ENCODE data around the gene TWF2.
"Not testable (repeated sequence)": the region's sequence is repeated elsewhere in the genome, so short reads cannot be mapped to it uniquely, and the experiment has no call there.

Gene TWF2

DNA sequence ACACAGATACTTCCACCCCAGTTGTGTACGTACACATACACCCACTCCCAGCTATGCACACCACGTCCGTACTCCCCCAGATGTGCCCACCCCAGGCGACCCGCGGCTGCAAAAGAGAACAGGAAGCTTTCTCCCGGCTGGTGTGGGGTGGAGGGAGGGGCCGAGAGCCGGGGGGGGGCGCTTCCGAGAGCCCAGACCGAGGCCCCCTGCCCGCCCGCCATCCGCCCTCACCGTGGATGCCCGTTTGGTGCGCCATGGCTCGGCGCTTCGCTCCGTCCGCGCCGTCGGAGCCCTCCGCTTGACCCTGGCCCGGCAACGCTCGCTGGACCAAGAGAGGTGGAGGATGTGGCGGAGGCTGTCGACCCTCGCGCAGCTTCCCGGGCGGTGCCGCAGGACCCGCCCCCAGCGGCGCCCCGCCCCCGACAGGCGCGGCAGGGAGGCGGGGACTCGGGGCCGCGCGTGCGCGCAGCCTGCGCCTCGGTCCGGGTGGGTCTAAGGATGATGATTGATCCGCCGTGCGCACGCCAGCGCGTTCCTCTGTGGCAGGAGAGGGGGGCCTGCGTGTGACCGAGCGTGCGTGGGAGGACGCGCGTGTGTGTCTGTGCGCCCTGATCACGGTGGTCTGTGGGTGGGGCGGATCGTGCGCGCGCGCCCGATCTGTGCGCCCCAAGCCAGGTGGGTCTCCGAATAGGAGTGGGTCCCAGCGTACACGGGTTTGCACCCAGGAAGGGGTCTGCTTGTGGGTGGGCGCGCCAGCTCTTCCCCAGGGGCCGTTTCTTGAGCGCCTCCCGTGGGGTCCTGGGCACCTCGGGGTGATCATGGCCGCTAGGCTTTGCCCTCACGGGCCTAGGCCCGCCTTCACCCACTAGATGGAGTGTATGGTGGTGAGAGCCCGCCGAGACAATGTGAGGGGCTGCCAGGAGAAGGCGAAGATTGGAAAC, at the start of gene TWF2:
TWF2 (minus strand) TSS at position 398 of the 941 bp plus-strand sequence; CDS start at position 256, 142 bp downstream.
- no peak for DNase-seq

DNA sequence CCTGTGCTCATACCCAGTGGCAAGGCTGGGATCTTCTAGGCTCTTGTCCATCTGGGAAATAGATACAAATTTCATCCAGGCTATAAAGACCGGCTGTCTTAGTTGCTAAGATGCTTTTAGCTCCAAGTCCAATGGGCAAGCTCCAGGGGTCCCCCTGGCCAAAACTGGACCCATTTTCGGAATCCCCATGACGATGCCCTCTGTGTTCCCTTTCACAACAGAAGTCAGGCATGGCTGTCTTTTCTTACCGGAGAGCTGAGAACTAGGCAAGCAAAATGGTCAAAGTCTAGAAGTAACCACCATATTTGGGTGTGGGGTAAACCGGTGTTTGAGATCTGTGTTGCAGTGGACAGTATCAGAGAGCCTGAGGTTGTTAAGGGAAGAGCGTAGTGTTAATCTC, 49.7 kb upstream of the TWF2 start:
- DNase-seq, result no peak

DNA sequence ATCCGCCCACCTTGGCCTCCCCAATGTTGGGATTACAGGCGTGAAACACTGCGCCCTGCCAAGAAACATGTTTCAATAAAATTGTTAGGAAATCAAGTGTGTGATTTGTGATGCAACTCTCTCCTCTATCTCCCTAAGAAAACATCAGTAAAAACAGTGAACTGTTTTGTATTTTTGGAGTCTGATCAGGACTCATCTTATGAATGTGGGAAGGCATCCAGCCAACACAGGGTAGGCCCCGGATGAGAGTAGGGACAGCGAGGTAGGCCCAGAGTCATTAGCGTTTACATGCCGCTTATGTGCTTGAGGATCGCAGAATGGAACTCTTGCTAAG, 47.8 kb upstream of the TWF2 start:
- DNase-seq, result no peak

DNA sequence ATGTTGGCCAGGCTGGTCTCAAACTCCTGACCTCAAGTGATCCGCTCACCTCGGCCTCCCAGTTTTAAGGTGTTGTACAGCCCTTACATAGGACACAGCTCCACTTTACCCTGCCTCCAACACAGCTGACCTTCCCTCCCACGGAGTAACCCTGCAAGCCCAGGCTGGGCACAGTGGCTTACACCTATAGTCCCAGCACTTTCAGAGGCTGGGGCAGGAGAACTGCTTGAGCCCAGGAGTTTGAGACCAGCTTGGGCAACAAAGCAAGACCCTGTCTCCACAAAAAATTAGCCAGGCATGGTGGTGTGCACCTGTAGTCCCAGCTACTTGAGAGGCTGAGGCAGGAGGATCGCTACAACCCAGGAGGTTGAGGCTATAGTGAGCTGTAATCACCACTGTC, 45.1 kb upstream of the TWF2 start:
- DNase-seq, result not testable (repeated sequence)

DNA sequence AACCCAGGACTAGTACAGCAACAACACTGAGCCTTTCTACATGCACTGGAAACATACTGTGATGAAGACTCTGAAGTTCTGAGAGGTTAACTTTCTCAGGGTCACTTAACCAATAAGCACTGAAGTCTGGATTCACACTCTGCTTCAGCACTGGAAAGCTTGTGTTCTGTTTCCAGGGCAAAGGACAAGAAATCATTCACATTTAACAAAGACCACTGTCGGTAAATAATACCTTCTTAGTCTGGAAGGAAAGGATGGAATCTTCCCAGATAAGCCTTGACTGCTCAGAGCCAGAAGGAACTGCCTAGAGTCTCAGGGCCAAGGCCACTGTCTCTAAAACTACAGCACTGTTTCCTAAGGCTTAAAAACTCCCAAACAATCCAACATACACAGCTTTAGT, 44.3 kb upstream of the TWF2 start:
- DNase-seq, result no peak

DNA sequence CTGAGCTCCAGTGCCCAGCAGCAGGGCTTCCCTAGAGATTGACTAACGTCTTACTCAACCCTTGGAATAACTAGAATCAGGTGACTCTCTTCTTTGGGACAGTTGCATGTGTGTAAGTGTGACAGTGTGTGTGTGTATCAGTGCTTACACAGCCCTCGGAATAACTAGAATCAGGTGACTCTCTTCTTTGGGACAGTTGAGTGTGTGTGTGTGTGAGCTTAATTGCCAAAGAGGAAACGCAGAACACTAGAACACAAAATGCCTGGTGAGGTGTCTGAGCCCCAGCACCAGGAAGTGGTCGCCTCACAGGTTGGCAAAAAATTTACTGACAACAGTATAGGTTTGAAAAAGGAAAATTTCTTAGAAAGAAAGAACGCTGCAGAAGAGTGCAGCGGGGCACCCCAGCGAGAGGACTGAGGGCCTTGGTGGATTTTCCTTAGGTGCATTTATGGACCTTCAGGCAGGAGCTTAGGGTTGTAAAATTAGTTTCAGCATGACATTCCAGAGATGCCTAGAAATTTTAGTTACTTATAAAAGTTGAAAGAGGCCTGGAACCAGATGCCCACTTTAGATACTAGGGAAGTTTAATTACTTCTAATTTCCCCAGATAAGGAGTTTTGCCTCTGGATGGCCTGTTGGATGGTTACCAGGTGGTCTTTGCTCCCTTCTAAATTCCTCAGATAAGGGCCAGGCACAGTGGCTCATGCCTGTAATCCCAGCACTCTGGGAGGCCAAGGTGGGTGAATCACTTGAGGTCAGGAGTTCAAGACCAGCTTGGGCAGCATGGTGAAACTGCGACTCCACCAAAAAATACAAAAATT, 43.2 kb upstream of the TWF2 start:
- no peak for DNase-seq

DNA sequence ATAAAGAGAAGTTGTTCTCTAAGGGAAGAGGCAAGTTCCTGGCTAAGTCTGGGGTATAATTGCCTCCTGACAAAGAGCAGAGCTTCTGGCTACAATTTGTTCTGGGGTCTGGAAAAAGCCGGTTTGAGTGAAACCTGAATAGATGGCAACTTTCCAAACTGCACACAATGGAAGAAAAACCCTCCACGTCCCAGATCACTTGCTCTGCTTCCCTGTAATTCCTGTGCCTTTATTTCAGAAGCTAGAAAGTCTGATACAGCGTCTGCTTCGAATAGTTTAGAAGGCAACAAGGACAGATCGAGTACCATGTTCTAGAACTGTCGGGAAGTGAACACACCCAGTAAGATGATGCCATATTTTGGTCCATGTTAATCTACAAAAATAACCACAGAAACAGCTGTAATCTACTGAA, 41.1 kb upstream of the TWF2 start:
- DNase-seq, result no peak

DNA sequence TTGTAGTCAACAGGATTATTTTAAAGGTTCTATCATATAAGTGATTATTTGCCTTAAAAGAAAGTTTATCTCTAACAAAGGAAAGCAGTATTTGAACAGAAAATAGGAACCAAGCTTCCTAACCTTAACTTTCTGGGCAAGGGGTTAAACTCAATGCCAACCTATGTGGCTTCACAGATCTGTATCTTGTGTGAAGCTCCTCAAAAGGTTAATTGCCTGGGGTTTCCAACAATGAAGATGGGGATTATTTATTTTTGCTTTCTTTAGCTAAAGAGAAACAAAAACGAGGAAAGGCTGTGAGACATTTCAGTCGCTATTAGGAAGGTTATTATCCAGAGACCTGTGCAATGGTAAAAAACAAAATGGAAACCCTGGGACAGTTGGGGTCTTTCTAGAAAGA, 40.6 kb upstream of the TWF2 start:
- no peak for DNase-seq

DNA sequence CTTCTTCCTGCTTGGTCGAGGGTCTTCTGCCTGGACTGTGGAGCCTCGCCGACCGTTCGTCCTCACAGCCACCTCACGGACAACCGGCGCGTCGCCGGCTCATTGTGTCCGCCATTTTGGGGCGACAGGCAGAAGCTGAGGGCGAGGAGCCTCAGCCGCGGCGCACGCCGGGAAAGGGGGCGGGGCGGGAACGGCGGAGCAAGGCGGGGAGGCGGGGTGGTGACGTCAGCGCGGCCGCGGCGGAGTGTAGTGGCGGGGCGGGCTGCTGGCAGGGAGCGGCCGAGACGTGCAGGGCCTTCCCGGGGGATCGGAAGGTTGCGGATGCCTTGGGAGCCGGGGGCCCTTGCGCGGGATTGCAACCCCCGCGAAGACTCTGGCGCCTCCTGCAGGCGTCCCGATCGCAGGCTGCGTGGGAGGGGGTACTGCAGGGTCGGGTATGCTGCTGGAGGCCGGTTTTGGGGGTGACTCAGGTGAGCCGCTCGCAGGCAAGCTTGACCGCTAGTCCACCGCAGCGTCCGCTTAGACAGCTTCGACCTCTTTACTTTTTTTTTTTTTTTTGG, 39.6 kb upstream of the TWF2 start, which contains the start of gene WDR82:
WDR82 (minus strand) TSS at position 140 of the 560 bp plus-strand sequence. CDS start 288 bp downstream, outside the sequence.
- peak; percentile 70 for DNase-seq

DNA sequence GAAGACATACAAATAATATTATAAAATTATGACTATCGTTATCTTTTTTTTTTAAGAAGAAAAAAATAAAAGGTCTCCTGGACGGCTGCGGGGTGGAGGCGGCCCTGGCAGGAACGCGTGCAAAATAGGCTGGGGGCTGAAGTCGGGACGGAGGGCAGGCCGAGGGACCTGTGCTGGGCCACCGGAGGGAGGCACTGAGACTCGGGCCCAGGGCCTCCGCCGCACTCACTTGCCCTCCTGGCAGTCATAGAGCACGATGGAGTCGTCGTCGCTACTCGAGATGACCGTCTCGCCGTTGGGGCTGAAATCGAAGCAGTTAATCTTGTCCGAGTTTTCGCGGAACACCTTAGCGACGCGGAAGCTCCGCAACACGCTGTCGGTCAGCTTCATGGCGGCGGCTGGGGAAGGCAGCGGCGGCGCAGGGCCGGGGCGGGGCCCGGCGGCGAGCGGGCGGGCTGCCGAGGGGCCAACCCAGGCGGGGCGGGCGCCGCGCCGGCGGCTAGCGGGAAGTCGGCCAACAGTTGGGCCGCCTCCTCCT, 39.1 kb upstream of the TWF2 start:
- peak; percentile 25 for DNase-seq

DNA sequence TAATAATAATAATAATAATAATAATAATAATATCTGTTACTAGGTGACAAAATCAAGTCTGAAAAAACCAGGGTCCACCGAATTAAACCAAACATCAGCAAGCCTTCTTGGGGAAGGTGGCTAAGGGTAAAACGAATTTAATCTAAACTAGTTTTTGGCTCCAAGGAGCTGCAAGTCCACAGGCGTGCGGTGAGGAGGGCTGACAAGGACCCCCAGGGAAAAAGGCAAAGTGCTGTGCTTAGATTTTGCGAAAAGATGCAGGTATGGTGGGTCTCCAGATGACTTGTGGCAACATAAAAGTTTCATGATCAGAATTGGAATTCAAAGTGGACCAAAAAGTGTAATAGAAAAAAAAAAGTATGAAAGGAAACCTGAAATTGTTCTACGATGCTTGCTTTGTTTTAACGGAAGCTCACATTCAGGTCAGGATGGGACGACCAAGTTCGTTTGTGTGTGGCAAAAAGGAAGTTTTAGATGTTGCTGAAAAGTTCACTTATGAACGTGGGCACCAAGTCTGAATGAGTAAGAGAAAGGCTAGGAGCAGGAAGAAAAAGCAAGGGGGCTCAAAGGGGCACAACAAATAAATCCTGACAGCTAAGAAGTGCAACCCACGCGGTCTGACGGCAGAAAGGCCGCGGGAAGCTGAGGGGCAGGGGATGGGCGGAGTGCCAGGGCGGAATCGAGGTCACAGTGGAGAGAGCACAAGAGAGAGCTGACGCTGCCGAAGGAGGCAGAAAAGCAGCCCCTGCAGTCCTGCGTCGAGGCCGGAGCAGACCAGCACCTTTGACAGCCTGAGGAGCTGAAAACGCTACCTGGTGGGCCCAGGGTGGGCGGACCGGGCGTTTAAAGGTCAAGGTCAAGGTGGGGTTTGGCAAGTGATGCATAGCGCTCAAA, 38.4 kb upstream of the TWF2 start:
- DNase-seq, result no peak

DNA sequence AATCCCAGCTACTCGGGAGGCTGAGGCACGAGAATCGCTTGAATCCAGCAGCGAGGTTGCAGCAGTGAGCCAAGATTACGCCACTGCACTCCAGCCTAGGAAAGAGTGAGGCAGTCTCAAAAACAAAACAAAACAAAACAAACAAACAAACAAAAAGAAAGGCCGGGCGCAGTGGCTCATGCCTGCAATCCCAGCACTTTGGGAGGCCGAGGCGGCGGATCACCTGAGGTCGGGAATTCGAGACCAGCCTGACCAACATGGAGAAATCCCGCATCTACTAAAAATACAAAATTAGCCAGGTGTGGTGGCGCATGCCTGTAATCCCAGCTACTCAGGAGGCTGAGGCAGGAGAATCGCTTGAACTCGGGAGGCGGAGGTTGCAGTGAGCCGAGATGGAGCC, 35.8 kb upstream of the TWF2 start:
- DNase-seq, result not testable (repeated sequence)

DNA sequence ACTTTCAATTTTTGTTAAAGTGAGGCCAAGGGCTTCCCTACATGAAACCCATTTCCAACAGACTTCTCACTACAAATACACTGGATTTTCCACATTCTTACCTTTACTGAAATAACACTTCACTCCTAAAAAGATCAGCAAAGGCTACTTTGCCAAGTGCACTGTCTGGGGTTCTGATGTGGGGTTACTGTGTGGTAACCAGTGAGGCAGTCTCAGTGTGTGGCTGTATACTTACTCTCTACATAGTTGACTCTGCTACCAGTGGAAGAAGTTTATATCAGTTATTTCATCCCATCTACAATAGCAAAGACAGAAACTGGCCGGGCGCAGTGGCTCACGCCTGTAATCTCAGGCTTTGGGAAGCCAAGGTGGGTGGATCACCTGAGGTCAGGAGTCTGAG, 33.9 kb upstream of the TWF2 start:
- no peak for DNase-seq

DNA sequence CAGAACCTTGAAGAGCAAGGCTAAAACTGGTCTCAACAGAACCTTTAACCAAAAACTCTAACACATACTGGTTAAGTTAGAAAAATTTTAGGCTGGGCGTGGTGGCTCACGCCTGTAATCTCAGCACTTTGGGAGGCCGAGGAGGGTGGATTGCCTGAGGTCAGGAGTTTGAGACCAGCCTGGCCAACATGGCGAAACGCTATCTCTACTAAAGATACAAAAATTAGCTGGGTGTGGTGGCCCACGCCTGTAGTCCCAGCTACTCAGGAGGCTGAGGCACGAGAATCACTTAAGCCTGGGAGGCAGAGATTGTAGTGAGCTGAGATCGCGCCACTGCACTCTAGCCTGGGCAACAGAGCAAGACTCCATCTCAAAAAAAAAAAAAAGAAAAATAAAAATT, 33.2 kb upstream of the TWF2 start:
- not testable (repeated sequence) for DNase-seq

DNA sequence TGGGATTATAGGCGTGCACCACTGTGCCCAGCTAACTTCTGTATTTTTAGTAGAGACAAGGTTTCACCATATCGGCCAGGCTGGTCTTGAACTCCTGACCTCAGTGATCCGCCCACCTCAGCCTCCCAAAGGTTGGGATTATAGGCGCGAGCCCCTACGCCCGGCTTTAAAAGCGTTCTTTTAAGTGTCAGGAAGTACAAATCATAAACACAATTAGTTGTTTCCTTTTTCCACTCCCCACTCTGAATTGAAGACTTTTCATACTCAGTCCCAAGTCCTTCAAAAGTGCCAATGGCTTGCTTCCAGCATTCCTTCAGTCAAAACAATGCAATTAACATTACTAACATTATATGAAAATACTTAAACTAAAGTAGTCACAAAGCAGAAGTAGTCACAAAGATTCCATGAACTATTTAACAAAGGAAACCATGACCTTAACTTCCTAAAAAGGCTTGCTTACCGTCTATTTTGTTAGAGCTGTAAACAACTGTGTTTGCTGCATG, 31.3 kb upstream of the TWF2 start:
- DNase-seq, result no peak

DNA sequence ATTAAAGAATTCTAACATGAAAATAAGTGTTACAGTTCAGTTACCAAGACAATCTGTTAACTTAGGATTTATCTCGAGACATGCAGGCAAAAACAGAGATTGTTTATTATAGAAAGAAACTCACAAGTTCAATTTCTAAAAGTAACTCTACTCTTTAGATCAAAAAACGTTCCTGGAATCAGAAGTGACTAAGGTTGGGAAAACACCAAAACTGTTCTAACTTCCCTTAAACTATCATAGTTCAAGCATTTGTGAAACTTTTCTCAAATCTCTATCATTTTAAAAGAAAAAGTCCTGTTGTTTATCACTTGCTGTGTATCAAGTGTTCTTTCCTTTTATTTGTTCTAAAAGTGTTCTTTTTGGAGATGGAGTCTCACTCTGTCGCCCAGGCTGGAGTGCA, 30.8 kb upstream of the TWF2 start:
- DNase-seq, result no peak

DNA sequence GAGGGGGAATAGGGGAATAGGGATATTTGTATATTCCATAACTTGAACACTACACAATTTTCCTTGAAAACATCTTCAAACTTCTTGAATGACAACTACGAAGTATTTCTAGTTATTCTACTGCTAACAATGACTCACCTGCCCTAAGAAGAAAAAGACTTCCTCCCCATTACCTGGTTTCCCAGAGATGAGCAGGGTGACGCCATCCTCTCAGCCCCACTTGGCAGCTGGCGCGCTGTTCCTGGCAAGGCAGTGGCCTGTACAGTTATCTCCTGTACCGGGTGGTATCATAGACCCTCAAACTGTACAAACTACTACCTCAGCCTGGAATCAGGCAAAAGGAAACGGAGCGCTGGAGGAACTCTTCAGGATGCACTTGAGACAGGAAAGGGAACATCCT, 29.1 kb upstream of the TWF2 start:
- DNase-seq, result no peak

DNA sequence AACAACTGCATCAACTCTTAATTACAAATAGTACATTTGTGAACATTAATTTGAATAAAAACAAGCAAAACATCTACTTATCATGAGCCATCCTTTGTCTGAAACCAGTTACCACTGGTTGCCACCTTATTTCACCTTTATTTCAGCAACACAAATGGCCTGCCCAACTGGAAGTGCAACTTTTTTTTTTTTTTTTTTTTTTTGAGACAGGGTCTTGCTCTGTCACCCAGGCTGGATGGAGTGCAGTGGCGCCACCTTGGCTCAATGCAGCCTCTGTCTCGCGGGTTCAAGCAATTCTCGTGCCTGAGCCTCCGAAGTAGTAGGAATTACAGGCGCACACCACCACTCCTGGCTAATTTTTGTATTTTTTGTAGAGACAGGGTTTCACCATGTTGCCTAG, 26.4 kb upstream of the TWF2 start:
- no peak for DNase-seq

DNA sequence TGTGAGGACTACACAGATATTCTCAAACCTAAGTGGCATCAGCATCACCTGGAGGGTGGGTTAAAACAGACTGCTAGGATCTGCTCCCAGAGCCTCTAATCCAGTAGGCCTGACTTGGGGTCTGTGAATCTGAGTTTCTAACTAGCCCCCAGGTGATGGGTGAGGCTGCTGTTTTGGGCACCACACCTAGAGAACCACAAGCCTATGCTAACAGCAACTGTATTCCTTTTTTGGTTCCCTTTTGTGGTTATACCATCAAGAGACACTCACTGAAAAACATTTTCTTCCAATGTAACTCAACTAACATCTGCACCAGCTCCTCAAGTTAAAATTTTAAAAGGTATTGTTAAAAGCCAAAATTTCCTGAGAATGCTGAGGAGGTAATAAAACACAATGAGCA, 23.5 kb upstream of the TWF2 start:
- DNase-seq, result no peak

DNA sequence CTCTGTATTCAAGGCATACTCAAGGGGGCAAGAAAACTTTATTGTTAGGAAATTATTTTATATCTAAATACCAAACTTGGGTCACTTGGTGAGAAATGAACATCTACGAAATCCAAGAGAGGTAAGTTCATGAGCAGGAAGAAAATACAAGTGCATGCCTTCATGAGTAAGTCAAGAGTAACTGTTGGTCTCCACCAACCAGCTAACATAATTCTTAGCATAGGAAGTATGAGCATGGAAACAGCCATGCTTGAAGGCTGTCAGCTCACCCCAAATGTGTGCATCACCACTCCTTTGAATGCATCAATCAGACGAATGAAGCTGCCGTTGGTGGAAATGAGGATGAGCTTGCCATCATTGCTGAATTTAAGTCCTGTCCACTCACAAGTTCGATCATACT, 20.5 kb upstream of the TWF2 start:
- no peak for DNase-seq

DNA sequence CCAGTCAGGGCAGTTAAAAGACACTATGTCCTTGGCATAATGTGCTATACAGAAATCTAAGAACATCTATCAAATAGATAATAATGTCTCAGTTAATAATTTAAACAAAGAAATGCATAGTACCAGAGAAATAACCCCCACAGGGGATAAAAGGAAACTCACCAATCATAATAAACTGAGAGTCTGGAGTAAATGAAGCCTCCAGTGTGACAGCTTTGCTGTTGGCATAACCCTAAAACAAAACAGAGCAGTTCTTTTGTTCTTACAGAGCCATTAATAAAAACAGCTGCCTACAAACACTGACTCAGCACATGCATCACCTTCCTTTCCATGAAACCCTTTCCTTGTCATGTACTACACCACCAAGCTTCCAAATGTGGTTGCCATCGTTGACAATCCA, 20.1 kb upstream of the TWF2 start:
- no peak for DNase-seq

DNA sequence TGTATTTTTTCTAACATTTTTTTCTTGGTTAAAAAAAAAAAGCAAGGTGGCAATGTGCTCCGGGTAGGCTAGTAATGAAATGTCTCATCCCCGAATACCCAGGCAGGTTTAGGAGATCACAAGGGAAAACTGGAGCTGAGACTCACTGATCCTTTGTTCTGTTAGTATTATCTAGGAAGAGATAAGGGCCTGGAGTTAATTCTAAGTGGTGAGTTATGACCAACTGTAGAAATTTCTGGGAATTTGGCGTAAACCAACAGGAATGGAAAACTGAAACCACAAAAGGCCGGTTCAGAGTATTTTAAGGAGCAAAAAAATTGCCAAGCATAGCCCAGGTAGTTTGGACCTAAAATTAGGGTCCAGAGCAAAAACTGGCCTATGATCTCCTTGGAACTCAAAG, 19.0 kb upstream of the TWF2 start:
- DNase-seq, result no peak

Data from SHP77 treated with DMSO at 0.1 percent for 48 hours (cell line).